ENCODE results near the gene ARFGEF2.

GRCh38 chr20:48944663-48945297, 23.3 kb downstream of the ARFGEF2 start:
- TF ChIP-seq CTCF (optimal IDR thresholded peaks at IDR 0.05 in 1 of 3, IDR thresholded peaks at IDR 0.05 in 1 of 3, conservative IDR thresholded peaks at IDR 0.05 in 1 of 3; ENCODE audit: extremely low read depth in 1 of 3, insufficient read depth in 2 of 3, low read length in 3 of 3) (no peak), EZH2 (IDR thresholded peaks at IDR 0.05; ENCODE audit: low read length) (no peak)

Measured in keratinocyte (primary cell).